RKO (cell line): ENCODE data around the gene C11orf71.
A peak's percentile ranks its signal among the peaks of the same experiment; 100 is the strongest.

Experiments used
- DNase-seq: peaks from one replicate; pipeline ENCODE4 v3.0.0-alpha.2; 2016; ENCODE audit warnings: low spot score

Gene C11orf71

GRCh38 chr11:114400216-114400914 is at the start of gene C11orf71, which contains the start of gene RBM7:
Gene C11orf71, minus strand, starts transcription at chr11:114400511. Its CDS starts 180 bp downstream, at chr11:114400331.
Gene RBM7, plus strand, starts transcription at chr11:114400666. Its CDS starts 6 bp downstream, at chr11:114400672.
- DNase-seq = peak; percentile 98

GRCh38 chr11:114449845-114450244 is 49.5 kb upstream of the C11orf71 start:
- no peak for DNase-seq

GRCh38 chr11:114448749-114449482 is 48.6 kb upstream of the C11orf71 start:
- DNase-seq = peak; percentile 5

- DNase-seq = no peak
Measured at GRCh38 chr11:114447892-114448291, 47.6 kb upstream of the C11orf71 start.

- DNase-seq = no peak
Measured at GRCh38 chr11:114447444-114447843, 47.1 kb upstream of the C11orf71 start.

GRCh38 chr11:114442536-114442935 is 42.2 kb upstream of the C11orf71 start:
- no peak for DNase-seq

GRCh38 chr11:114441921-114442320 is 41.6 kb upstream of the C11orf71 start:
- no peak for DNase-seq

- peak; percentile 41 for DNase-seq
Measured at GRCh38 chr11:114440971-114441763, 40.9 kb upstream of the C11orf71 start.

- DNase-seq = peak; percentile 31
Measured at GRCh38 chr11:114440121-114440860, 40.0 kb upstream of the C11orf71 start.

GRCh38 chr11:114439229-114440120 is 39.2 kb upstream of the C11orf71 start, which contains the start of gene REXO2:
Gene REXO2, plus strand, starts transcription at chr11:114439467. Its CDS starts 62 bp downstream, at chr11:114439529.
- peak; percentile 95 for DNase-seq

GRCh38 chr11:114438303-114438702 is 38.0 kb upstream of the C11orf71 start:
- DNase-seq = no peak

GRCh38 chr11:114433376-114433775 is 33.1 kb upstream of the C11orf71 start:
- no peak for DNase-seq

- no peak for DNase-seq
Measured at GRCh38 chr11:114432893-114433292, 32.6 kb upstream of the C11orf71 start.

GRCh38 chr11:114430290-114430689 is 30.0 kb upstream of the C11orf71 start:
- no peak for DNase-seq

GRCh38 chr11:114426280-114426679 is 26.0 kb upstream of the C11orf71 start:
- no peak for DNase-seq

- no peak for DNase-seq
Measured at GRCh38 chr11:114416441-114416961, 16.2 kb upstream of the C11orf71 start.

- DNase-seq = no peak
Measured at GRCh38 chr11:114413958-114414357, 13.6 kb upstream of the C11orf71 start.

- no peak for DNase-seq
Measured at GRCh38 chr11:114412946-114413345, 12.6 kb upstream of the C11orf71 start.

GRCh38 chr11:114401311-114401710 is 1.0 kb upstream of the C11orf71 start:
- DNase-seq = no peak

- no peak for DNase-seq
Measured at GRCh38 chr11:114400915-114401223, 558 bp upstream of the C11orf71 start.
